GOT3 (cell line): ENCODE results near the gene VPS51.
"Not testable (repeated sequence)": the region's sequence is repeated elsewhere in the genome, so short reads cannot be mapped to it uniquely, and the experiment has no call there.

ENCODE experiments used
- DNase-seq: peaks from one replicate; lab custom pipeline; 2025; ENCODE audit warnings: mixed read lengths; lab: John Stamatoyannopoulos, UW

Gene VPS51

DNA sequence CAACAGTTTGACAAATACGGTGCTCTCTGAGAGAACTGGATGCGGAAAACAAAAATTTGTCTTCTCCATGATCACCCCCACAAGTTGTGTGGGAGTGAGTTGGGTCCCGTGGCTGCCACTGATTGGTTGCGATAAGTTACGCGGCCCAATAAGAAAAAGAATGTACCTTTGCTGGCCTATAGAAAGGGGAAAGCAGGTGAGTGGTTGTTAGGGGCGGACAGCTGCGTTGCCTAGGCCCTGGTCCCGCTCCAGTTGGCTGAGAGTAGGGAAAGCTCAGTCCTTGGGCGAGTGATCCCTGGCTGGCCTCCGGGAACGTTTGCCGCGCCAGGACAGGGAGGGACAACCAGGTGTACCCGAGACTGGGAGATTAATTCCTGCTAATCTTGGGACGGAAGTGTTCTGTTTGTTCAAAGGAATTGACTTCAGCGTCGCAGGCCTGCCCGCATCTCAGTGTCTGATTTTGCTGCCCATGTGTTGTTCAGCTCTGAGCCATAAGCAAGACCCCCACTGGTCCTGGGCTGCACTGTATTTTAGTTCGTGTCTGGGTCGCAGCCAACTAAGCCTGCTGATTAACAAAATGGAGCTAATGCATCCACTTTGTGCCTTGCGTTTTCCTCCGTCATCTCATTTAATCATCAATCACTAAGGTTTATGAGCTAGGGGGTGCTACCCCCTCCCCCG, 39.1 kb downstream of the VPS51 start:
- peak; percentile 44 for DNase-seq

- DNase-seq = no peak
Observed at GRCh38 chr11:65135633-65136145, 39.7 kb downstream of the VPS51 start.

DNA sequence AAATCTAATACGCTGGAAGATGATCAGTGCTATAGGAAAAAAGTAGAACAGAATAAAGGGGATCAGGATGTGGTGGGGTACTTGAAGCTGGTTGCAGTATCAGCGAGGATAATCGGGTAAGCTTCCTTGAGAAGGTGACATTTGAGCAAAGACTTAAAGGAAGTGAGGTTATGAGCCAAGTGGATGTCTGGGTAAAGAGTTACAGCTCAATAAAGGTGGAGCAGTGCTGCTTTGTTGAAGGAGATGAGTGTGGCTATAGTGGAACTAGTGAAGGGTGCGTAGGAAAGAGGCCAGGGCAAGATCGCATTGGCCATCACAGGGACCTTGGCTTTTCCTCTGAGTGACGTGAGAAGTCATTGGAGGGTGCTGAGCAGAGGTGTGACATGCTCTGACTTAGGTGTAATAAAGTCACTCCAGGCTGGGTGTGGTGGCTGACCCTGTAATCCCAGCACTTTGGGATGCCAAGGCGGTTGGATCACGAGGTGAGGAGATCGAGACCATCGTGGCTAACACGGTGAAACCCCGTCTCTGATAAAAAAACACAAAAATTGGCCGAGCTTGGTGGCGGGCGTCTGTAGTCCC, 40.6 kb downstream of the VPS51 start:
- no peak for DNase-seq

- no peak for DNase-seq
Observed at GRCh38 chr11:65141896-65142494, 46.0 kb downstream of the VPS51 start.

- no peak for DNase-seq
Observed at GRCh38 chr11:65147352-65148075, 51.5 kb downstream of the VPS51 start.

- no peak for DNase-seq
Observed at GRCh38 chr11:65148657-65149056, 52.6 kb downstream of the VPS51 start.

GRCh38 chr11:65150131-65150508, 54.1 kb downstream of the VPS51 start:
- DNase-seq = not testable (repeated sequence)

DNA sequence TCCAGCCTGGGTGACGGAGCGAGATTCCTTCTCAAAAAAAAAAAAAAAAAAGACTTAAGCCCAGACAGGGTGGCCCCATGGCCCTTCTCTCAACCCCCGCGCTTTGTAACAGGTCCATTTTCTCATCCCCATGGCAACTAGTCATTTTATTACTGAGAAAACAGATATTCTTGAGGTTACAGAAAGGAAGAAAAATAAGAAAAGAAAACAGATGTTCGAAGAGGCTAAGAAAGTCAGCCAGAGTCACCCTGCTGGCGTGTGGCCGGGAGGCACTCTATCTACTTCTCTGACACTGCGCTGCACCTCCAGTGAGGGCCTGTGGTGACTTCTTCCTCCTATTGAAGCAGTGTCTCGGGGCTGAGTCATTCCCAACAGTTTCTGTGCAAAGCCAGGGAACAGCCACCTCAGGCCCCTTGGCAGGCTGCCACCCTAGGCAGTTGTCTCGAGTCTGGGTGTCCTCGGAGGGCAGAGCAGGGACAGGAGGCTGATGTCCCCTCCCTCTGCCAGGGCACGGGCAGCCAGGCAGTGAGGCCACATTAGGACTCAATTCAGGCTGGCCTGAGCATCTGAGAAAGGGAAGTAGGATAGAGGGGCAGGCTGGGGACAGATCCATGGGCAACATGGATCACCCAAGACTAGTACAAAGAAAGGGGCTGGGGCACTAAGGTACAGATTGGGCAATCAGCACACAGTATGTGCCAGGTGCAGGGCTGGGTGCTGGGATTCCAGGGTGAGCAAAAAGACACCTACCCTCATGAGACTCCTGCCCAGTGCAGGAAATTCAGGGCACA, 54.7 kb downstream of the VPS51 start:
- no peak for DNase-seq

DNA sequence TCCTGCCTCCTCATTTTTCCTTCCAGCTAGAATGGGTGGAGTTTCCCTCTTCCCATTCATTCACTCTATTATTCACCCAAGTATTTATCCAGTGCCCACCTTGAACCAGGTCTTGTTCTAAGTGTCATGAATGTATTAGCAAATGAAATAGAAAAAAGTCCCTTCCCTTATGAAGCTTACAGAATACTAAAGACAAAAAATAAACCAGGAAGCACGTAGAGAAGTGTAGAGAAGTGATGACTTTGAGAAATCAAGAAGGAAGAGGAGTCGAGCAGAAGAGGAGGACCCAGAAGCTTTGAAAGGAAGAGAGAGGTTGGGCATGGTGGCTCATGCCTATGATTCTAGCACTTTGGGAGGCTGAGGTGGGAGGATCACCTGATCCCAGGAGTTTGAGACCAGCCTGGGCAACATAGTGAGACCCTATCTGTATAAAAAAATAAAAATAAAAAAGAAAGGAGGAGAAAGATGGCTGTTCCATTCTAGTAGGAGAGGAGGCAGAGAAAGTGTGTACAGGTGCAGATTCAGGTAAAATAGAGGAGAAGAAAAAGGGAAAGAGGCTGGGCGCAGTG, 55.4 kb downstream of the VPS51 start:
- DNase-seq = no peak

DNA sequence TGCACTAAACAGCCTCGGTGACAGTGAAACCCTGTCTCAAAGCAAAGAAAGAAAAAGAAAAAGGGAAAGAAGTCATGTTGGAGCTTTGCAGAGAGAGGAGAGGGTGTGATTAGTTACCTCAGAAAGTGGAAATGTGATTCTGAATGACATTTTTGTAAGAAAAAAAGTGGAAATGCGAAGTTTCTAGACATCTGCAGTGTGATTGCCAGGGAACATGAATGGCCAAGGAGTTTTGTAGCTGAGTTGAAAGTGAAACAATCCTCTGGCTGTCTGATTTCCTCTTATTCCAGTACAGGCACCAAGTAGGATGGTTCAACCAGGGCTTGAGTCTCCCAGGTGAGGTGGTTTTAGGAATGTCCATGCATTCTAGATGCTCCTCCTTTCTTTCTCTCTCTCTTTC, 56.1 kb downstream of the VPS51 start:
- DNase-seq = no peak

DNA sequence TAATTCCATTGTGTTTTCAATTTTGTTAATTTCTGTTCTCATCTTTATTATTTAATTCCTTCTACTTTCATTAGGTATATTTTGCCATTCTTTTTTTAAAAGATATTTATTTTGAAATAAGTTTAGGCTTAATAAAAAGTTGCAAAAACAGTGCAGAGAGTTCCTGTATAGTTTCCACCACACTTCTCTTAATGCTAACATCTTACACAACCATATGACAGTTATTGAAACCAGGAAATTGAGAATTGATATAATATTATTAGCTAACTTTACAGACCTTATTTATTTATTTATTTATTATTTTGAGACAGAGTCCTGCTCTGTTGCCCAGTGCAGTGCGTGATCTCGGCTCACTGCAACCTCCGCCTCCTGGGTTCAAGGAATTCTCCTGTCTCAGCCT, 60.2 kb downstream of the VPS51 start:
- no peak for DNase-seq

DNA sequence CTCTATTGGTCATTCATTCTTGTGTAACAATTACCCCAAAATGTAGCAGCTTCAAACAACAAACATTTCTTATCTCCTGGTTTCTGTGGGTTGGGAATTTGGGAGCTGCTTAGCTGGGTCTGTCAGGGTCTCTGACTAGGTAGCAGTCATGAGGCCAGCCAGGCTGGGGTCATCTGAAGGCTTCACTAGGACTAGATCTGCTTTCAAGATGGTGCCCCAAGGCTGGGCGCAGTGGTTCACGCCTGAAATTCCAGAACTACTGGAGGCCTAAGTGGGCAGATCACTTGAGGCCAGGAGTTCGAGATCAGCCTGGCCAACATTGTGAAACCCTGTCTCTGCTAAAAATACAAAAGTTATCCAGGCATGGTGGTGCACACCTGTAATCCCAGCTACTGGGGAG, 60.9 kb downstream of the VPS51 start:
- DNase-seq = no peak

DNA sequence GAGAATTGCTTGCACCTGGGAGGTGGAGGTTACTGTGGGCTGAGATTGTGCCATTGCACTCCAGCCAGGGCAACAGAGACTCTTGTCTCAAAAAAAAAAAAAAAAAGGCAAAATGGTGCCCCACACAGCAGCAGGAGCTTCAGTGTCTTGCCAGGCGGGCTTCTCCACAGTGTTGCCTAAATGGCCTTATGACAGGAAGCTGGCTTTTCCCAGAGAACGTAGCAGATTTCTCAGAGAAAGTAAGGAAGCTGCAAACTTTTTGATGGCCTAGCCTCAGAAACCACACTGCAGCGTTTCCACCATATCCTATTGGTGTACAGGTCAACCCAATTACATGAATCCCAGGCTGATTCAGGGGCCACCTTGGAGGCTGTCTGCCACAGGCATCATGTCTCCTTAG, 61.3 kb downstream of the VPS51 start:
- DNase-seq = no peak

GRCh38 chr11:65159012-65159411, 63.0 kb downstream of the VPS51 start:
- DNase-seq = no peak

DNA sequence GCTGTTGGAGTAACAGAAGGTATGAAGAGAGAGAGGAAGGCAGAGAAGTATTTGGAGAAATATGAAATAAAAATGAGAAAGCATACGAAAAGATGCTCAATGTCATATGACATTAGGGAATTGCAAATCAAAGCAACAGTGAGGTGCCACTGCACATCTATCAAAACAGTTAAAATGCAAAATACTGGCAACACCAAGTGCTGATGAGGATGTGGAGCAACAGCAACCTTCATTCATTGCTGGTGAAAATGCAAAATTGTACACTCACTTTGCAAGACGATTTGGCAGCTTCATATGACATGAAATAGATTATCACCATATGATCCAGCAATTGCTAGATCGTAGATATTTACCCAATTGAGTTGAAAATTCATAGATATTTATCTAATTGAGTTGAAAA, 64.6 kb downstream of the VPS51 start:
- no peak for DNase-seq
